GM23338 (cell line): Measurements from ENCODE around the gene ULK4. TPM values are rescaled to one million over a fixed set of nuclear protein-coding genes. Genes with fewer than 3 reads are reported as not detected.

Source experiments
- ATAC-seq: fragments of 200-7000 bp; cut with Tn5 transposase; 3 replicates; pipeline ENCODE4 v1.9.1; 2020
- DNase-seq: peaks from one replicate; pipeline ENCODE4 v3.0.0-alpha.2; 2015; ENCODE audit warnings: low spot score
- H2AFZ ChIP-seq: fragments of 200-600 bp; sonication (generic); 2 replicates; pipeline ENCODE4 v1.8.0; 2016; ENCODE audit warnings: antibody characterized with exemption, mild to moderate bottlenecking, moderate library complexity
- H3F3A ChIP-seq: fragments of 200-600 bp; sonication (generic); replicated peaks from 2 replicates; pipeline ENCODE4 v1.8.0; 2017; ENCODE audit warnings: antibody characterized with exemption, mixed run types, low read depth
- H3K27ac ChIP-seq: fragments of 200-600 bp; sonication (generic); 2 replicates; pipeline ENCODE4 v1.6.1; 2016; ENCODE audit warnings: low read depth
- H3K27me3 ChIP-seq: fragments of 200-600 bp; sonication (generic); 2 replicates; pipeline ENCODE4 v1.8.0; 2016; ENCODE audit warnings: mild to moderate bottlenecking, mixed run types, moderate library complexity; ENCODE audit not compliant: insufficient read depth
- H3K36me3 ChIP-seq: fragments of 200-600 bp; sonication (generic); 2 replicates; pipeline ENCODE4 v1.8.0; 2016; ENCODE audit warnings: mild to moderate bottlenecking; ENCODE audit not compliant: insufficient read depth
- H3K4me1 ChIP-seq: fragments of 200-600 bp; sonication (generic); 2 replicates; pipeline ENCODE4 v1.8.0; 2016; ENCODE audit warnings: mild to moderate bottlenecking, moderate library complexity; ENCODE audit not compliant: insufficient read depth
- H3K4me2 ChIP-seq: fragments of 200-600 bp; sonication (generic); 2 replicates; pipeline ENCODE4 v1.7.1; 2017; ENCODE audit warnings: mixed run types
- H3K4me3 ChIP-seq: fragments of 200-600 bp; sonication (generic); 2 replicates; pipeline ENCODE4 v1.6.1; 2016; ENCODE audit warnings: mixed run types
- H3K79me2 ChIP-seq: fragments of 200-600 bp; sonication (generic); replicated peaks from 2 replicates; pipeline ENCODE4 v1.8.0; 2017; ENCODE audit warnings: mild to moderate bottlenecking; ENCODE audit not compliant: insufficient read depth
- H3K9me2 ChIP-seq: fragments of 200-600 bp; sonication (generic); 2 replicates; pipeline ENCODE4 v1.8.0; 2017; ENCODE audit not compliant: insufficient read depth
- H4K20me1 ChIP-seq: fragments of 200-600 bp; sonication (generic); replicated peaks from 2 replicates; pipeline ENCODE4 v1.8.0; 2017; ENCODE audit warnings: mild to moderate bottlenecking; ENCODE audit not compliant: insufficient read depth
- H3K27ac Mint-ChIP-seq: 2 replicates; pipeline ENCODE4 v1.8.0; 2020; ENCODE audit warnings: inconsistent platforms, mild to moderate bottlenecking, moderate library complexity, mixed read lengths
- H3K27me3 Mint-ChIP-seq: 3 replicates; pipeline ENCODE4 v1.8.0; 2022; ENCODE audit warnings: low read depth, mild to moderate bottlenecking, moderate library complexity, mixed read lengths, inconsistent platforms; ENCODE audit not compliant: insufficient read depth, poor library complexity
- H3K36me3 Mint-ChIP-seq: 3 replicates; pipeline ENCODE4 v1.8.0; 2021; ENCODE audit warnings: low read depth, mild to moderate bottlenecking, inconsistent platforms, moderate library complexity, mixed read lengths
- H3K4me1 Mint-ChIP-seq: 3 replicates; pipeline ENCODE4 v1.8.0; 2020; ENCODE audit warnings: mild to moderate bottlenecking, inconsistent platforms, mixed read lengths
- H3K4me3 Mint-ChIP-seq: 3 replicates; pipeline ENCODE4 v1.8.0; 2021; ENCODE audit warnings: moderate library complexity, mild to moderate bottlenecking, inconsistent platforms, mixed read lengths
- H3K9me3 Mint-ChIP-seq: 3 replicates; pipeline ENCODE4 v1.8.0; 2020; ENCODE audit warnings: moderate library complexity, mild to moderate bottlenecking, inconsistent platforms, mixed read lengths
- CREB1 ChIP-seq: fragments of 250-450 bp; sonication (Bioruptor Pico); IDR thresholded peaks from 2 replicates; pipeline ENCODE4 v1.5.0; 2020; ENCODE audit warnings: low read depth, mild to moderate bottlenecking, moderate library complexity
- CTCF ChIP-seq, 2 experiments: fragments of 200-600 bp in 1 of 2; sonication (generic) in 1 of 2; conservative IDR thresholded peaks; 2 replicates each; pipeline versions ENCODE4 v1.5.1 to v1.6.1; 2016 to 2017; ENCODE audit warnings: antibody characterized with exemption in 2 of 2, low read depth in 2 of 2, mild to moderate bottlenecking in 2 of 2, moderate library complexity in 1 of 2
- EZH2 ChIP-seq: fragments of 200-600 bp; sonication (generic); IDR thresholded peaks from one replicate; pipeline ENCODE4 v1.8.0; 2017; ENCODE audit warnings: antibody characterized with exemption, mild to moderate bottlenecking, low read depth; ENCODE audit not compliant: unreplicated experiment
- EZH2phosphoT487 ChIP-seq: fragments of 200-600 bp; sonication (generic); IDR thresholded peaks from one replicate; pipeline ENCODE4 v1.8.1; 2018; ENCODE audit warnings: antibody characterized with exemption; ENCODE audit not compliant: unreplicated experiment
- JUNB ChIP-seq: IDR thresholded peaks from one replicate; pipeline ENCODE4 v1.6.1; 2016; ENCODE audit warnings: antibody characterized with exemption; ENCODE audit not compliant: unreplicated experiment
- NANOG ChIP-seq: IDR thresholded peaks from 2 replicates; pipeline ENCODE4 v1.6.1; 2016; ENCODE audit warnings: antibody characterized with exemption, borderline replicate concordance
- POLR2AphosphoS5 ChIP-seq: IDR thresholded peaks from 2 replicates; pipeline ENCODE4 v1.6.1; 2016; ENCODE audit warnings: antibody characterized with exemption, low read depth
- STAT1 ChIP-seq: IDR thresholded peaks from one replicate; pipeline ENCODE4 v1.6.1; 2016; ENCODE audit warnings: antibody characterized with exemption; ENCODE audit not compliant: unreplicated experiment
- ZNF114 ChIP-seq: fragments of 250-450 bp; sonication (Bioruptor Pico); IDR thresholded peaks from 2 replicates; pipeline ENCODE4 v1.5.0; 2020; ENCODE audit warnings: mild to moderate bottlenecking, moderate library complexity
- ZNF331 ChIP-seq: fragments of 250-450 bp; sonication (Bioruptor Pico); IDR thresholded peaks from 2 replicates; pipeline ENCODE4 v1.5.0; 2020; ENCODE audit warnings: low read depth, mild to moderate bottlenecking, moderate library complexity
- polyA plus RNA-seq: library from polyadenylated mRNA; unstranded; fragments of >200 nt; fragmentation: Nextera tagmentation; extraction: Ambion mirVana; gene quantifications from 2 replicates; pipeline ENCODE4 v1.2.1, GENCODE V29; 2016
- total RNA-seq: library from RNA; depleted of rRNA; stranded (reverse); fragments of >200 nt; shearing (Covaris generic); gene quantifications from 2 replicates; pipeline ENCODE4 v1.2.3, GENCODE V29; 2014
- TF ChIP-seq, protein P1 (sequence below): IDR thresholded peaks from one replicate; pipeline ENCODE4 v1.6.1; 2018; ENCODE audit warnings: antibody characterized with exemption; ENCODE audit not compliant: unreplicated experiment
- TF ChIP-seq, protein P2 (sequence below): fragments of 250-450 bp; sonication (Bioruptor Pico); IDR thresholded peaks from 2 replicates; pipeline ENCODE4 v1.5.0; 2020; ENCODE audit warnings: mild to moderate bottlenecking, moderate library complexity

Gene ULK4
- total and polyA plus RNA-seq, 2 experiments from 2014 or later = 20.8 to 41.4 TPM

DNA sequence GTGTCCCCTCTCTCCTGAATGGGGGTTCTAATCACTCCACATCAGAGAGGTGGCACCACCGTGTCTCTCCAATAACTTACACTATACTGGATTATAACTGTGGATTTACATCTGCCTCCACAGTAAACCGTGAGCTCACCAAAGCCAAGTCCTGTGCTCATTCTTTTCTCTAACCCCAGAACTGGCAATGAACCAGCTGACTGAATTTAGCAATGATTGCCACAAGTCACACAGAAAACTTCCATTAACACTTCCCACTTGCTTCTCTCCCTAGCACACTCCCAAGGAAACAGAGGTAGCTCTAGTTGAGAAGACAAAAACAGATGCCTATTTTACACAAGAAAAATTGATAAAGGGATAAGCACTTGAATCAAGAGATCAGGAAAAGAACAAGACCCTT lies 361.3 kb downstream of the ULK4 start:
- Histone ChIP-seq H3K4me3 (no peak overlapping the region), H3K4me2 (no peak overlapping the region), H3F3A (no peaks in the 10 kb centered on the region), H3K36me3 (no peaks in the 10 kb centered on the region), H3K9me2 (peaks cover 3% of the 10 kb centered on the region), H3K4me1 (no peaks in the 10 kb centered on the region), H2AFZ (no peak overlapping the region), H3K79me2 (no peaks in the 10 kb centered on the region), H3K27ac (no peak overlapping the region), H4K20me1 (no peaks in the 10 kb centered on the region), H3K27me3 (no peaks in the 10 kb centered on the region)
- H3K9me3 Mint-ChIP-seq = no peaks in the 10 kb centered on the region
- TF ChIP-seq EZH2 (no peak), NANOG (no peak), STAT1 (no peak), ZNF331 (CRISPR knock-in tag) (no peak), POLR2AphosphoS5 (no peak), ZNF114 (CRISPR knock-in tag) (no peak), JUNB (no peak), CREB1 (CRISPR knock-in tag) (no peak), CTCF (conservative IDR thresholded peaks at IDR 0.05; ENCODE audit: low read depth in 2 of 2) (no peak), EZH2phosphoT487 (no peak)
- TF ChIP-seq, protein P1, sequence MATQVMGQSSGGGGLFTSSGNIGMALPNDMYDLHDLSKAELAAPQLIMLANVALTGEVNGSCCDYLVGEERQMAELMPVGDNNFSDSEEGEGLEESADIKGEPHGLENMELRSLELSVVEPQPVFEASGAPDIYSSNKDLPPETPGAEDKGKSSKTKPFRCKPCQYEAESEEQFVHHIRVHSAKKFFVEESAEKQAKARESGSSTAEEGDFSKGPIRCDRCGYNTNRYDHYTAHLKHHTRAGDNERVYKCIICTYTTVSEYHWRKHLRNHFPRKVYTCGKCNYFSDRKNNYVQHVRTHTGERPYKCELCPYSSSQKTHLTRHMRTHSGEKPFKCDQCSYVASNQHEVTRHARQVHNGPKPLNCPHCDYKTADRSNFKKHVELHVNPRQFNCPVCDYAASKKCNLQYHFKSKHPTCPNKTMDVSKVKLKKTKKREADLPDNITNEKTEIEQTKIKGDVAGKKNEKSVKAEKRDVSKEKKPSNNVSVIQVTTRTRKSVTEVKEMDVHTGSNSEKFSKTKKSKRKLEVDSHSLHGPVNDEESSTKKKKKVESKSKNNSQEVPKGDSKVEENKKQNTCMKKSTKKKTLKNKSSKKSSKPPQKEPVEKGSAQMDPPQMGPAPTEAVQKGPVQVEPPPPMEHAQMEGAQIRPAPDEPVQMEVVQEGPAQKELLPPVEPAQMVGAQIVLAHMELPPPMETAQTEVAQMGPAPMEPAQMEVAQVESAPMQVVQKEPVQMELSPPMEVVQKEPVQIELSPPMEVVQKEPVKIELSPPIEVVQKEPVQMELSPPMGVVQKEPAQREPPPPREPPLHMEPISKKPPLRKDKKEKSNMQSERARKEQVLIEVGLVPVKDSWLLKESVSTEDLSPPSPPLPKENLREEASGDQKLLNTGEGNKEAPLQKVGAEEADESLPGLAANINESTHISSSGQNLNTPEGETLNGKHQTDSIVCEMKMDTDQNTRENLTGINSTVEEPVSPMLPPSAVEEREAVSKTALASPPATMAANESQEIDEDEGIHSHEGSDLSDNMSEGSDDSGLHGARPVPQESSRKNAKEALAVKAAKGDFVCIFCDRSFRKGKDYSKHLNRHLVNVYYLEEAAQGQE = no peak
- TF ChIP-seq, protein P2, sequence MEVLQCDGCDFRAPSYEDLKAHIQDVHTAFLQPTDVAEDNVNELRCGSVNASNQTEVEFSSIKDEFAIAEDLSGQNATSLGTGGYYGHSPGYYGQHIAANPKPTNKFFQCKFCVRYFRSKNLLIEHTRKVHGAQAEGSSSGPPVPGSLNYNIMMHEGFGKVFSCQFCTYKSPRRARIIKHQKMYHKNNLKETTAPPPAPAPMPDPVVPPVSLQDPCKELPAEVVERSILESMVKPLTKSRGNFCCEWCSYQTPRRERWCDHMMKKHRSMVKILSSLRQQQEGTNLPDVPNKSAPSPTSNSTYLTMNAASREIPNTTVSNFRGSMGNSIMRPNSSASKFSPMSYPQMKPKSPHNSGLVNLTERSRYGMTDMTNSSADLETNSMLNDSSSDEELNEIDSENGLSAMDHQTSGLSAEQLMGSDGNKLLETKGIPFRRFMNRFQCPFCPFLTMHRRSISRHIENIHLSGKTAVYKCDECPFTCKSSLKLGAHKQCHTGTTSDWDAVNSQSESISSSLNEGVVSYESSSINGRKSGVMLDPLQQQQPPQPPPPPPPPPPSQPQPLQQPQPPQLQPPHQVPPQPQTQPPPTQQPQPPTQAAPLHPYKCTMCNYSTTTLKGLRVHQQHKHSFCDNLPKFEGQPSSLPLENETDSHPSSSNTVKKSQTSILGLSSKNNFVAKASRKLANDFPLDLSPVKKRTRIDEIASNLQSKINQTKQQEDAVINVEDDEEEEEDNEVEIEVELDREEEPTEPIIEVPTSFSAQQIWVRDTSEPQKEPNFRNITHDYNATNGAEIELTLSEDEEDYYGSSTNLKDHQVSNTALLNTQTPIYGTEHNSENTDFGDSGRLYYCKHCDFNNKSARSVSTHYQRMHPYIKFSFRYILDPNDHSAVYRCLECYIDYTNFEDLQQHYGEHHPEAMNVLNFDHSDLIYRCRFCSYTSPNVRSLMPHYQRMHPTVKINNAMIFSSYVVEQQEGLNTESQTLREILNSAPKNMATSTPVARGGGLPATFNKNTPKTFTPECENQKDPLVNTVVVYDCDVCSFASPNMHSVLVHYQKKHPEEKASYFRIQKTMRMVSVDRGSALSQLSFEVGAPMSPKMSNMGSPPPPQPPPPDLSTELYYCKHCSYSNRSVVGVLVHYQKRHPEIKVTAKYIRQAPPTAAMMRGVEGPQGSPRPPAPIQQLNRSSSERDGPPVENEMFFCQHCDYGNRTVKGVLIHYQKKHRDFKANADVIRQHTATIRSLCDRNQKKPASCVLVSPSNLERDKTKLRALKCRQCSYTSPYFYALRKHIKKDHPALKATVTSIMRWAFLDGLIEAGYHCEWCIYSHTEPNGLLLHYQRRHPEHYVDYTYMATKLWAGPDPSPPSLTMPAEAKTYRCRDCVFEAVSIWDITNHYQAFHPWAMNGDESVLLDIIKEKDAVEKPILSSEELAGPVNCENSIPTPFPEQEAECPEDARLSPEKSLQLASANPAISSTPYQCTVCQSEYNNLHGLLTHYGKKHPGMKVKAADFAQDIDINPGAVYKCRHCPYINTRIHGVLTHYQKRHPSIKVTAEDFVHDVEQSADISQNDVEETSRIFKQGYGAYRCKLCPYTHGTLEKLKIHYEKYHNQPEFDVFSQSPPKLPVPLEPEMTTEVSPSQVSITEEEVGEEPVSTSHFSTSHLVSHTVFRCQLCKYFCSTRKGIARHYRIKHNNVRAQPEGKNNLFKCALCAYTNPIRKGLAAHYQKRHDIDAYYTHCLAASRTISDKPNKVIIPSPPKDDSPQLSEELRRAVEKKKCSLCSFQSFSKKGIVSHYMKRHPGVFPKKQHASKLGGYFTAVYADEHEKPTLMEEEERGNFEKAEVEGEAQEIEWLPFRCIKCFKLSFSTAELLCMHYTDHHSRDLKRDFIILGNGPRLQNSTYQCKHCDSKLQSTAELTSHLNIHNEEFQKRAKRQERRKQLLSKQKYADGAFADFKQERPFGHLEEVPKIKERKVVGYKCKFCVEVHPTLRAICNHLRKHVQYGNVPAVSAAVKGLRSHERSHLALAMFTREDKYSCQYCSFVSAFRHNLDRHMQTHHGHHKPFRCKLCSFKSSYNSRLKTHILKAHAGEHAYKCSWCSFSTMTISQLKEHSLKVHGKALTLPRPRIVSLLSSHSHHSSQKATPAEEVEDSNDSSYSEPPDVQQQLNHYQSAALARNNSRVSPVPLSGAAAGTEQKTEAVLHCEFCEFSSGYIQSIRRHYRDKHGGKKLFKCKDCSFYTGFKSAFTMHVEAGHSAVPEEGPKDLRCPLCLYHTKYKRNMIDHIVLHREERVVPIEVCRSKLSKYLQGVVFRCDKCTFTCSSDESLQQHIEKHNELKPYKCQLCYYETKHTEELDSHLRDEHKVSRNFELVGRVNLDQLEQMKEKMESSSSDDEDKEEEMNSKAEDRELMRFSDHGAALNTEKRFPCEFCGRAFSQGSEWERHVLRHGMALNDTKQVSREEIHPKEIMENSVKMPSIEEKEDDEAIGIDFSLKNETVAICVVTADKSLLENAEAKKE (CRISPR knock-in tag) = no peak
- no peak overlapping the region for H3K4me3 Mint-ChIP-seq
- no peak for DNase-seq
- no peak overlapping the region for H3K27ac Mint-ChIP-seq
- ATAC-seq = no peak
- H3K36me3 Mint-ChIP-seq = no peaks in the 10 kb centered on the region
- no peaks in the 10 kb centered on the region for H3K4me1 Mint-ChIP-seq
- peaks cover 2% of the 10 kb centered on the region for H3K27me3 Mint-ChIP-seq
